AG04450 (cell line): Measurements from ENCODE around the gene ZNF222. TPM values are rescaled to one million over a fixed set of nuclear protein-coding genes. Genes with fewer than 3 reads are reported as not detected.

Experiments used
- CTCF ChIA-PET: fragments of 300-600, 350-600 bp; formaldehyde crosslinking; extraction: SDS; loops from one replicate; lab custom pipeline; 2022; ENCODE audit warnings: antibody characterized with exemption, inconsistent platforms; lab: Charles Lee
- POLR2A ChIA-PET: fragments of 350-600 bp; formaldehyde crosslinking; extraction: SDS; loops from one replicate; lab custom pipeline; 2021; ENCODE audit warnings: antibody characterized with exemption, inconsistent platforms; lab: Yijun Ruan, JAX
- DNase-seq: peaks from one replicate; pipeline ENCODE4 v3.0.0-alpha.2; 2011; ENCODE audit warnings: low read depth, low spot score
- H3K27ac ChIP-seq: one replicate; pipeline ENCODE4 v1.5.1; 2012; ENCODE audit warnings: low read depth, low read length, control low read depth
- H3K27me3 ChIP-seq: one replicate; pipeline ENCODE4 v1.6.0; 2012; ENCODE audit warnings: low read length; ENCODE audit not compliant: control insufficient read depth, insufficient read depth
- H3K4me3 ChIP-seq: 2 replicates; pipeline ENCODE4 v1.5.1; 2011; ENCODE audit warnings: mild to moderate bottlenecking, low read depth, low read length, control low read depth
- H3K9me3 ChIP-seq: 2 replicates; pipeline ENCODE4 v1.5.1; 2012; ENCODE audit warnings: low read length; ENCODE audit not compliant: control insufficient read depth, insufficient read depth
- polyA plus RNA-seq: library from polyadenylated mRNA; depleted of rRNA; stranded (reverse); fragments of >200 nt; gene quantifications from 2 replicates; pipeline ENCODE4 v1.2.3, GENCODE V29; 2011
- TF ChIP-seq, protein P1 (sequence below): IDR thresholded peaks from 2 replicates; pipeline ENCODE4 v1.5.1; 2011; ENCODE audit warnings: low read depth, low read length, control low read depth, inconsistent platforms

ZNF222 gene
- polyA plus RNA-seq, 1 experiment: 6.9 TPM

GRCh38 chr19:44024900-44025216 lies 321 bp upstream of the ZNF222 start:
- Histone ChIP-seq H3K9me3 (no peaks in the 10 kb centered on the region), H3K27ac (no peak overlapping the region), H3K4me3 (peak overlapping the region; percentile 86), H3K27me3 (peaks cover 2% of the 10 kb centered on the region)
- no peak for DNase-seq
- POLR2A ChIA-PET: interaction anchor here (0.6 kb wide), 1 partner anchor 70 kb away, joined by 3 read pairs; no protein-coding TSS in a partner anchor
- CTCF ChIA-PET: no interaction called here
- TF ChIP-seq, protein P1, sequence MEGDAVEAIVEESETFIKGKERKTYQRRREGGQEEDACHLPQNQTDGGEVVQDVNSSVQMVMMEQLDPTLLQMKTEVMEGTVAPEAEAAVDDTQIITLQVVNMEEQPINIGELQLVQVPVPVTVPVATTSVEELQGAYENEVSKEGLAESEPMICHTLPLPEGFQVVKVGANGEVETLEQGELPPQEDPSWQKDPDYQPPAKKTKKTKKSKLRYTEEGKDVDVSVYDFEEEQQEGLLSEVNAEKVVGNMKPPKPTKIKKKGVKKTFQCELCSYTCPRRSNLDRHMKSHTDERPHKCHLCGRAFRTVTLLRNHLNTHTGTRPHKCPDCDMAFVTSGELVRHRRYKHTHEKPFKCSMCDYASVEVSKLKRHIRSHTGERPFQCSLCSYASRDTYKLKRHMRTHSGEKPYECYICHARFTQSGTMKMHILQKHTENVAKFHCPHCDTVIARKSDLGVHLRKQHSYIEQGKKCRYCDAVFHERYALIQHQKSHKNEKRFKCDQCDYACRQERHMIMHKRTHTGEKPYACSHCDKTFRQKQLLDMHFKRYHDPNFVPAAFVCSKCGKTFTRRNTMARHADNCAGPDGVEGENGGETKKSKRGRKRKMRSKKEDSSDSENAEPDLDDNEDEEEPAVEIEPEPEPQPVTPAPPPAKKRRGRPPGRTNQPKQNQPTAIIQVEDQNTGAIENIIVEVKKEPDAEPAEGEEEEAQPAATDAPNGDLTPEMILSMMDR: no peak

DNA sequence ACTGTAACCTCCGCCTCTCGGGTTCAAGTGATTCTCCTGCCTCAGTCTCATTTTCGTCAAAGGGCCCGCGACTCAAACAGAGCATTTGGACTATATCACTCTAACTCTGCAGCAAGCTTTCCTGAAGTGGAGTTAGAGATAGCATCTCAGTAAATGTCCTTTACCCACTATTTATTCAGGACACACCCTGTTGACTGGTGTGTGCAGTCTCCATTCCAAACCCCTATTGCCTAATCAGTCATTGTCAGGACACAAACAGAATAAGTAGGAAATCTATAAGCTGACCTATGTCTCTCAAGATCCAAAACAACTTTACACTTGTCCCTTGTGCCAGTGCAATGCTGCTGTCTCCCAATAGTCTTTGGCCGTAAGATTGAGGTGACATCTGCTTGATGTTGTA lies 1.4 kb downstream of the ZNF222 start:
- ChIA-PET POLR2A (no interaction called here), CTCF (no interaction called here)
- TF ChIP-seq, protein P1: no peak
- Histone ChIP-seq H3K4me3 (no peak overlapping the region), H3K27ac (no peak overlapping the region), H3K9me3 (peaks cover 7% of the 10 kb centered on the region), H3K27me3 (peaks cover 2% of the 10 kb centered on the region)
- no peak for DNase-seq

DNA sequence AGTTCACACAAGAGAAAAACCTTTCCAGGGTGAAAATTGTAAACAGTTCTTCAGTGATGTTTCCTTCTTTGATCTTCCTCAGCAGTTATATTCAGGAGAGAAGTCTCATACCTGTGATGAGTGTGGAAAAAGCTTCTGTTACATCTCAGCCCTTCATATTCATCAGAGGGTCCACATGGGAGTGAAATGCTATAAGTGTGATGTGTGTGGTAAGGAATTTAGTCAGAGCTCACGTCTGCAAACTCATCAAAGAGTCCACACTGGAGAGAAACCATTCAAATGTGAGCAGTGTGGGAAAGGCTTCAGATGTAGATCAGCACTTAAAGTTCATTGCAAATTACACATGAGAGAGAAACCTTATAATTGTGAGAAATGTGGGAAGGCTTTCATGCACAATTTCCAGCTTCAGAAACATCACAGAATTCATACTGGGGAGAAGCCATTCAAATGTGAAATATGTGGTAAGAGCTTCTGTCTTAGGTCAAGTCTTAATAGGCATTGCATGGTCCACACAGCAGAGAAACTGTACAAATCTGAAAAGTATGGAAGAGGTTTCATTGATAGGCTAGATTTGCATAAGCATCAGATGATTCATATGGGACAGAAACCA lies 6.9 kb downstream of the ZNF222 start:
- TF ChIP-seq, protein P1: no peak
- peaks cover 33% of the 10 kb centered on the region for H3K9me3 ChIP-seq
- POLR2A ChIA-PET: no interaction called here
- CTCF ChIA-PET: no interaction called here
- H3K27ac ChIP-seq: no peak overlapping the region
- DNase-seq: no peak
- H3K4me3 ChIP-seq: no peak overlapping the region
- H3K27me3 ChIP-seq: no peaks in the 10 kb centered on the region

- no peaks in the 10 kb centered on the region for H3K9me3 ChIP-seq
- DNase-seq: no peak
- TF ChIP-seq, protein P1: no peak
- H3K27me3 ChIP-seq: no peaks in the 10 kb centered on the region
- no peak overlapping the region for H3K4me3 ChIP-seq
- ChIA-PET POLR2A (no interaction called here), CTCF (no interaction called here)
- H3K27ac ChIP-seq: no peak overlapping the region
Measured at GRCh38 chr19:44042147-44042546, 17.0 kb downstream of the ZNF222 start.

DNA sequence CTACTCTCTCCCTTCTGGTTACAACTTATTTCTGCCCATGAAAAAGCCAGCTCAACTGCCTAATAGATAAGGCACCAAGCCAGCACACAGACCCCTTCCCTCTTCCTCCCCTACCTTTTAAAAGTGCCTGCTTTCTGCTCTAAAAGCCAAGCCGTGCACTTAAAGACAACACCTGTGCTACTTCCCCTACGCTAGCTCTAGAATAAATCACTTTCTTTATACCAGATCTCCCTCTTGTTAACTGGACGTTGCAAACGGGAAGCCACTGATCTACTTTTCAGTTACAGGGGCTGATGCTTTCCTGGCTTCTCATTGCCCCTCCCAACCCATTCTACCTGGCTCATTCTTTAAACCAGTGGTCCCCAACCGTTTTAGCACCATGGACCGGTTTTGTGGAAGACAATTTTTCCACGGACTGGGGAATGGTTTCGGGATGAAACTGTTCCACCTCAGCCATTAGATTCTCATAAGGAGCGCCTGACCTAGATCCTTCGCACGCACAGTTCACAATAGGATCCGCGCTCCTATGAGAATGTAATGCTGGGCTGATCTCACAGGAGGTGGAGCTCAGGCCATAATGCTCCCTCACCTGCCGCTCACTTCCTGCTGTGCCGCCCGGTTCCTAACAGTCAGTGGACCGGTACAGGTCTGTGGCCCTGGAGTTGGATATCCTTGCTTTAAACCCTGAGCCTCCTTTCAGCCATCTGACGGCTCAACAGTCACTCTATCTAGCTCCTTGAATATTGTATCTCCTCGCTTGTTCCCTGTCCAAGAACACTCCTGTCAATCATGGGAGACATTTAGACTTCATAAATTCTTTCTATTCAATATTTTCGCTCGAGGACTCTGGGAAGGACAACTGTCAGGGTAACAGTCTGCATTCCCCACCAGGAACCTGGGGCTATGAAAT lies 25.8 kb downstream of the ZNF222 start:
- POLR2A ChIA-PET: interaction anchor here (0.9 kb wide), 1 partner anchor 62 kb away, joined by 5 read pairs; the partner anchor contains the start of gene ZNF225
- Histone ChIP-seq H3K4me3 (peak overlapping the region; percentile 90), H3K9me3 (no peaks in the 10 kb centered on the region), H3K27me3 (no peaks in the 10 kb centered on the region), H3K27ac (no peak overlapping the region)
- CTCF ChIA-PET: no interaction called here
- no peak for DNase-seq
- TF ChIP-seq, protein P1: no peak
